Ovary (tissue), 10 donors: ENCODE results near the gene RNF7. TPM values are rescaled to one million over a fixed set of nuclear protein-coding genes. Genes with fewer than 3 reads are reported as not detected.
"Not testable (repeated sequence)": the region's sequence is repeated elsewhere in the genome, so short reads cannot be mapped to it uniquely, and the experiment has no call there.

Source experiments
- DNase-seq, 5 donors: peaks; one replicate each; pipeline ENCODE4 v3.0.0-alpha.2; 2019 to 2020
- H3K27ac ChIP-seq, 2 donors: fragments of 200-600 bp; one replicate each; pipeline versions ENCODE4 v1.5.1 to v1.8.0; 2019 to 2022
- H3K27me3 ChIP-seq: fragments of 200-600 bp; one replicate; pipeline ENCODE4 v1.8.0; 2022
- H3K36me3 ChIP-seq: fragments of 200-600 bp; sonication (generic); one replicate; pipeline ENCODE4 v1.5.1; 2019
- H3K4me1 ChIP-seq: one replicate; pipeline ENCODE4 v1.8.1; 2013; ENCODE audit warnings: mild to moderate bottlenecking, moderate library complexity; ENCODE audit not compliant: insufficient read depth
- H3K4me3 ChIP-seq: fragments of 200-600 bp; sonication (generic); one replicate; pipeline ENCODE4 v1.5.1; 2017
- H3K9me3 ChIP-seq, 2 donors: fragments of 200-600 bp in 1 of 2; sonication (generic) in 1 of 2; one replicate each; pipeline versions ENCODE4 v1.5.1 to v1.8.1; 2013 to 2019; ENCODE audit warnings: mild to moderate bottlenecking in 1 of 2, moderate library complexity in 1 of 2
- EP300 ChIP-seq: sonication (generic); formaldehyde crosslinking; IDR thresholded peaks from one replicate; pipeline ENCODE4 v1.6.1; 2017; ENCODE audit warnings: antibody characterized with exemption
- POLR2A ChIP-seq: fragments of 450-650 bp; IDR thresholded peaks from one replicate; pipeline ENCODE4 v1.6.1; 2017; ENCODE audit warnings: antibody characterized with exemption, mild to moderate bottlenecking, moderate library complexity
- WGBS, 3 donors: extraction: QIAGEN DNeasy Blood & Tissue Kit in 1 of 3; methylation state at CpG; one replicate each; pipeline versions ENCODE4 v1.1.5 to v1.1.7; 2013 to 2017; 5-methylcytosine and 5-hydroxymethylcytosine counted together
- intact Hi-C, 4 donors: fragments of 100-400 bp; cut with DNase I; formaldehyde crosslinking; loops; one replicate each; pipeline versions ENCODE4 v1.11.0 to v1.15.1; 2022 to 2023
- long read RNA-seq, 3 donors: library from polyadenylated mRNA in 2 of 3; unstranded in 2 of 3; transcript quantifications; one replicate each; pipeline ENCODE4 v2.0.0 and lab custom pipeline, GENCODE V29; 2021 to 2026
- polyA plus RNA-seq, 2 donors: library from polyadenylated mRNA; stranded (reverse); fragments of 200-250 nt in 1 of 2; fragments of 350-450 nt in 1 of 2; fragmentation: Illumina TruSeq in 1 of 2; extraction: RNeasy Lipid Tissue Mini Kit (QIAGEN cat#74804) in 1 of 2; gene quantifications; one replicate each; pipeline ENCODE4 v1.2.3, GENCODE V29; 2013 to 2014
- total RNA-seq, 7 donors: library from RNA; depleted of rRNA in 2 of 7; stranded (reverse); fragments of >200 nt in 2 of 7; fragmentation: NEBNext Ultra II Directional in 3 of 7; extraction: Animal tissue kit (Norgen Biotek cat#: 25700) in 3 of 7; gene quantifications; one replicate each; pipeline versions ENCODE4 v1.1.0 to v1.2.4, GENCODE V29; 2016 to 2023
- TF ChIP-seq, protein P1 (sequence below), 3 donors: fragments of 450-650 bp in 2 of 3; fragments of 200-600 bp in 1 of 3; IDR thresholded peaks; one replicate each; pipeline versions ENCODE4 v1.5.1 to v1.8.0; 2016 to 2022; ENCODE audit warnings: antibody characterized with exemption in 3 of 3, mild to moderate bottlenecking in 1 of 3
- donor health status: DM: no; HTN: no; CAD: no; lungs with moderate emphysema.
- donor health status: DM: no; HTN: no; CAD: no.
- donor health status: Bipolar disorder and iron deficiency.
- donor health status: DM: yes; HTN: yes; CAD: no.
- donor health status: DM: no; HTN: no; CAD: no.
- donor health status: DM: yes; HTN: yes; CAD: no.

RNF7 gene
- total RNA-seq (10 to 100 TPM; 70.2 to 88.9 (median 78.5) TPM), polyA plus RNA-seq (100 to 1,000 TPM in 1 of 2 donors, 10 to 100 TPM in 1; 90.9 to 100 TPM)
- long read RNA-seq, donor 1, transcript RNF7-202 (3 exons, 805 nt) = minor isoform, 7 of 130 reads
- long read RNA-seq, donor 1, transcript RNF7-201 (3 exons, 2,763 nt) = major isoform, 107 of 130 reads
- long read RNA-seq, donor 1, partial matches to known transcripts = 1 of 130 reads
- long read RNA-seq, donor 1, other reads (novel, unspliced or antisense) = 8 of 130 reads
- long read RNA-seq, donor 2, transcript RNF7-201 (3 exons, 2,763 nt) = major isoform, 136 of 158 reads
- long read RNA-seq, donor 2, transcript RNF7-202 (3 exons, 805 nt) = minor isoform, 14 of 158 reads
- long read RNA-seq, donor 2, partial matches to known transcripts = 8 of 158 reads
- long read RNA-seq, donor 2, other reads (novel, unspliced or antisense) = 0 of 158 reads
- long read RNA-seq, donor 3, transcript RNF7-202 (3 exons, 805 nt) = minor isoform, 9 of 78 reads
- long read RNA-seq, donor 3, transcript RNF7-201 (3 exons, 2,763 nt) = major isoform, 64 of 78 reads
- long read RNA-seq, donor 3, partial matches to known transcripts = 0 of 78 reads
- long read RNA-seq, donor 3, other reads (novel, unspliced or antisense) = 1 of 78 reads

DNA sequence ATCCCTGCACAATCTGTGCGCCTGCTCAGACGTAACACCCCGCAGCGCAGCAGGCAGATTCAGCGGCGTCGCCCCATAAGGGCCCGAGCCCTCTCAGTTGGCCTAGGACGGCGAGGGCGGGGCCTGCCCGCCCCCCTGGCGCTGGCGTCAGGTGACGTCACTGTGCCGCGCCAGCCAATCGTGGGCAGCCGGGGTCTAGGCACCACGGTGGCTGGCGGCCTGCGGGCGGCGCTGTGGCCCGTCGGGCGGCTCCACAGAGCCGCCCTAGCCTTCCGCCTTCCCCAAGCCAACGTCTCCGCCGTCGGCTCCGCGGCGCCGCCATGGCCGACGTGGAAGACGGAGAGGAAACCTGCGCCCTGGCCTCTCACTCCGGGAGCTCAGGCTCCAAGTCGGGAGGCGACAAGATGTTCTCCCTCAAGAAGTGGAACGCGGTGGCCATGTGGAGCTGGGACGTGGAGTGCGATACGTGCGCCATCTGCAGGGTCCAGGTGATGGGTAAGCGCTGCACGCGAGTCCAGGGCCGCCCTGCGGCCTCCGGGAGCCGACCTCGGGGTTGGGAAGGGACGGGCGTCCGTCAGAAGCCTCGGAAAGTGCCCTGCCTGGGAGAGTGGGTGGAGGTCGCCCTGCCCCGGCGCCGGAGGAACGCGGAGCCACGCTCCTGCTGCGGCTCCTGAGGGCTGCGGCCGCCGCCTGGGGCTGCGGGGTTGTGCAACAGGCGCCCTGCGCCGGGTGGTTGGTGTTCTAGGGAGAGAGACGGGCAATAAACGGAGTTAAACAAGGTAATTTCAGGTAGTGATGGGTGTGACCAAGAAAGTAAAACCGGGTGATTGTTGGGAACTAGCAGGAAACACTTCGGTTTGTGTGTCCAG is at the start of gene RNF7:
RNF7 (plus strand) TSS at position 277 of the 869 bp plus-strand sequence; CDS start at position 321, 44 bp downstream.
- H3K4me1 ChIP-seq = peaks cover 4% of the 10 kb centered on the region
- H3K9me3 ChIP-seq = no peaks in the 10 kb centered on the region
- TF ChIP-seq POLR2A (peak; percentile 77), EP300 (peak; percentile 13)
- TF ChIP-seq, protein P1, sequence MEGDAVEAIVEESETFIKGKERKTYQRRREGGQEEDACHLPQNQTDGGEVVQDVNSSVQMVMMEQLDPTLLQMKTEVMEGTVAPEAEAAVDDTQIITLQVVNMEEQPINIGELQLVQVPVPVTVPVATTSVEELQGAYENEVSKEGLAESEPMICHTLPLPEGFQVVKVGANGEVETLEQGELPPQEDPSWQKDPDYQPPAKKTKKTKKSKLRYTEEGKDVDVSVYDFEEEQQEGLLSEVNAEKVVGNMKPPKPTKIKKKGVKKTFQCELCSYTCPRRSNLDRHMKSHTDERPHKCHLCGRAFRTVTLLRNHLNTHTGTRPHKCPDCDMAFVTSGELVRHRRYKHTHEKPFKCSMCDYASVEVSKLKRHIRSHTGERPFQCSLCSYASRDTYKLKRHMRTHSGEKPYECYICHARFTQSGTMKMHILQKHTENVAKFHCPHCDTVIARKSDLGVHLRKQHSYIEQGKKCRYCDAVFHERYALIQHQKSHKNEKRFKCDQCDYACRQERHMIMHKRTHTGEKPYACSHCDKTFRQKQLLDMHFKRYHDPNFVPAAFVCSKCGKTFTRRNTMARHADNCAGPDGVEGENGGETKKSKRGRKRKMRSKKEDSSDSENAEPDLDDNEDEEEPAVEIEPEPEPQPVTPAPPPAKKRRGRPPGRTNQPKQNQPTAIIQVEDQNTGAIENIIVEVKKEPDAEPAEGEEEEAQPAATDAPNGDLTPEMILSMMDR (IDR thresholded peaks at IDR 0.05) = peak; percentile 94 to 98 (median 96)
- peak; percentile 93 to 98 (median 96) for DNase-seq
- H3K4me3 ChIP-seq = peak within 1 kb of the TSS; percentile 99
- no peaks in the 10 kb centered on the region for H3K36me3 ChIP-seq
- 0% methylated on average over 66 to 81 of the region's 81 CpGs for WGBS, 3 donors
- H3K27ac ChIP-seq = peak within 1 kb of the TSS; percentile 63 to 93
- H3K27me3 ChIP-seq = no peaks in the 10 kb centered on the region
- intact Hi-C loops = loop anchor here in 2 of 4 donors (2.0 kb wide), 1 partner anchor 139 kb away; the partner anchor contains the start of gene ATP1B3 (in 2 of the 2)

DNA sequence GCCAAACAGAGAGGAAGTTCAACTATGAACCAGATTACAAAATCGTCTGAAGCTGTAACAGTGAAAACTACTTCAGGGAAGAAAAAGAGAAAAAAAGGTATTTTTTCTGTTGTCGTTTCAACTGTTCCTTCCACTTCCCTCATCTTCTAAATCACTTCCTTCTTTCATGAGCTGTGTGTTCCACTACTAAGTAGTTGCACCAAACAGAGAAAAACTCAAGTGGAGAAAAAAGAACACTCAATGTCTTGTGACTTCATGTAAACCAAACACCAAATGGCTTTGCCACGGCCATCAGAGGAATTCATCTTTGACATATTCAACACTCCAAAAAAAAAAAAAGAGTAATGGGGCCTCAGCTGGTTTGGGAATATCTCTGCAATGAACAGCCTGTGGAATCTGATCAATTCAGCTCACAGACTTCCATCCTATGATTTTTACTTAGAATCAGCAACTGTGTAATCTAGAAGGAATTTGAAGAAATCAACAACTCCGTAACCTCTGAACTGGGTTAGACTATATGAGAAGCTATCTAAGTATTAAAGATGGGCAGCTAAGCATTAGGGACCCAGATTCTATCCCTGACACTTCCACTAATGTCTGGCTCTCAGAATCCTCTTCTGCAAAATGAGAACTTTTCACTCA is 47.5 kb upstream of the RNF7 start:
- whole genome bisulfite sequencing, 3 donors = 69 to 75% (median 72%) methylated on average over 4 of the region's 4 CpGs
- H3K27ac ChIP-seq = no peak overlapping the region
- TF ChIP-seq EP300 = no peak
- TF ChIP-seq POLR2A = no peak
- TF ChIP-seq, protein P1 (IDR thresholded peaks at IDR 0.05) = no peak
- H3K27me3 ChIP-seq = no peaks in the 10 kb centered on the region
- H3K4me1 ChIP-seq = peaks cover 4% of the 10 kb centered on the region
- H3K9me3 ChIP-seq = no peaks in the 10 kb centered on the region
- H3K4me3 ChIP-seq = no peak overlapping the region
- DNase-seq = no peak
- intact Hi-C loops = no loop called here
- no peaks in the 10 kb centered on the region for H3K36me3 ChIP-seq

DNA sequence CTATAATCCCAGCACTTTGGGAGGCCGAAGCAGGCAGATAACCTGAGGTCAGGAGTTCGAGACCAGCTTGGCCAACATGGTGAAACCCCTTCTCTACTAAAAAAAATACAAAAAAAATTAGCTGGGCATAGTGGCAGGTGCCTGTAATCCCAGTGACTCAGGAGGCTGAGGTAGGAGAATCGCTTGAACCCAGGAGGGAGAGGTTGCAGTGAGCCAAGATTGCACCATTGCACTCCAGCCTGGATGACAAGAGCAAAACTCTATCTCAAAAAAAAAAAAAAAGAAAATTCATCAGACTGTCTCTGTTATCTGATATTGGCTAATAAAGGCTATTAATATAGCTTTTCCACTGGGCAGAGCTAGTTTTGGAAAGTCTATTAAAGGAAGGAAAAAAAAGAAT is 46.6 kb upstream of the RNF7 start:
- DNase-seq, H3K4me3 ChIP-seq, H3K4me1 ChIP-seq, intact Hi-C loops, H3K36me3 ChIP-seq, H3K27me3 ChIP-seq, H3K27ac ChIP-seq, H3K9me3 ChIP-seq: not testable (repeated sequence)
- 74 to 78% (median 76%) methylated on average over 3 of the region's 3 CpGs for WGBS, 3 donors

DNA sequence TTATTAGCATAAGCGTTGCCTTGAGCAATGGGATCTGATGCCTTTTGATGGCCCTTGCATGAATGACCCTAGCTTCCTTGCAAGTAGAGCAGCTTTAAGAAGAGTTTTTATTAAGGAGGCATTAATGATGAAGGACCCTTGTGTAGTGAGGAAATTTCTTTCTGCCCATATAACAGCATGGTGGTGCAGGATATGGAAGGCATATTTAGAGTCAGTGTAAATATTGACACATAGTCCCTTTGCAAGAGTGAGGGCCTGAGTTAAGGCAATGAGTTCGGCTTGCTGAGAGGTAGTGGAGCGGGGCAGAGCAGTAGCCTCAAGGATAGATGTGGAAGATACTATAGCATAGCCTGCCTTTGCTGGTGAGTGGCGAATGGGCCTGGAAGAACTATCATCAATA is 45.1 kb upstream of the RNF7 start:
- WGBS, 3 donors = 83 to 84% (median 83%) methylated on average over 4 of the region's 4 CpGs
- H3K27ac ChIP-seq, H3K4me1 ChIP-seq, H3K9me3 ChIP-seq, H3K36me3 ChIP-seq, DNase-seq, H3K4me3 ChIP-seq, H3K27me3 ChIP-seq, intact Hi-C loops: not testable (repeated sequence)

DNA sequence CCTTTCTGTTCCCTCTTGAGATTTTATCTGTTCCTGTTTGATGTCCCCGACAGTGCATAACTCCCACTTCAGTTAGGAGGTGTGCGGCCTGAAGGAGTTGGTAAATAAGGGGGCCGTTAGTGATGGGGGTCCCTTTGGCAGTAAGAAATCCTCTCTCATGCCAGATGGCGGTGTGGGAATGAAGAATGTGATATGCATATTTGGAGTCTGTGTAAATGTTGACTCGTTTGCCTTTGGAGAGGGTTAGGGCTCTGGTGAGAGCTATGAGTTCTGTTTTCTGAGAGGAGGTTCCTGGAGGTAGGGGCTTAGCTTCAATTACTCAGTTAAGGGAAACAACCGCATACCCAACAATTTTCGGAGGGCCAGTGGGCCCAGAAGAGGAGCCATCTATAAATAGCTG is 38.8 kb upstream of the RNF7 start:
- H3K4me3 ChIP-seq = no peak overlapping the region
- no peaks in the 10 kb centered on the region for H3K27me3 ChIP-seq
- no peak for TF ChIP-seq EP300
- TF ChIP-seq, protein P1 (IDR thresholded peaks at IDR 0.05) = no peak
- TF ChIP-seq POLR2A = no peak
- no peaks in the 10 kb centered on the region for H3K4me1 ChIP-seq
- no peak overlapping the region for H3K27ac ChIP-seq
- no peaks in the 10 kb centered on the region for H3K36me3 ChIP-seq
- intact Hi-C loops = no loop called here
- no peak for DNase-seq
- H3K9me3 ChIP-seq = no peaks in the 10 kb centered on the region
- WGBS, 3 donors = 22 to 35% (median 35%) methylated on average over 7 of the region's 7 CpGs
